WI38 (cell line): Measurements from ENCODE around the gene CFAP46.

Experiments used
- H3K4me3 ChIP-seq: 2 replicates; pipeline ENCODE4 v1.5.1; 2011; ENCODE audit warnings: low read depth, mild to moderate bottlenecking, control low read depth, low read length
- TF ChIP-seq, protein P1 (sequence below): IDR thresholded peaks from 2 replicates; pipeline ENCODE4 v1.5.1; 2012; ENCODE audit warnings: low read depth, mild to moderate bottlenecking, control low read depth, low read length

The CFAP46 gene

DNA sequence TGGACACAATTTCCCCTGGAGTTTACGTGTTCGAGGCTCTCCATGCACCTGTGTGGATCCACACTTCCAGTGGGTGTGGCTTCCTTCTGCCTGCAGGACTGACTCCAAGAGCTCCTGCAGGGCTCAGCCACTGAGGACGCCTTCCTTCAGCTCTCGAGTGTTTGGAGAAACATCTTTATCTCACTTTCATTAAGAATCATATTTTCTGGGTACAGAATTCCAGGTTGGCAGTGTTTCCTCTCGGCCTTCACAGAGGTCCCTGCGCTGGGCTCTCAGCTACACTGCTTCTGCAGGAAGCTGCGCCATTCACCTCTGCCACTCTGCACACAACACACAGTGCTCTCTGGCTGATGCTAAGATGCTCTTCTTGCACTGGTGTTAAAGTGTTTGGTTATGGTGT, 86.5 kb downstream of the CFAP46 start:
- TF ChIP-seq, protein P1, sequence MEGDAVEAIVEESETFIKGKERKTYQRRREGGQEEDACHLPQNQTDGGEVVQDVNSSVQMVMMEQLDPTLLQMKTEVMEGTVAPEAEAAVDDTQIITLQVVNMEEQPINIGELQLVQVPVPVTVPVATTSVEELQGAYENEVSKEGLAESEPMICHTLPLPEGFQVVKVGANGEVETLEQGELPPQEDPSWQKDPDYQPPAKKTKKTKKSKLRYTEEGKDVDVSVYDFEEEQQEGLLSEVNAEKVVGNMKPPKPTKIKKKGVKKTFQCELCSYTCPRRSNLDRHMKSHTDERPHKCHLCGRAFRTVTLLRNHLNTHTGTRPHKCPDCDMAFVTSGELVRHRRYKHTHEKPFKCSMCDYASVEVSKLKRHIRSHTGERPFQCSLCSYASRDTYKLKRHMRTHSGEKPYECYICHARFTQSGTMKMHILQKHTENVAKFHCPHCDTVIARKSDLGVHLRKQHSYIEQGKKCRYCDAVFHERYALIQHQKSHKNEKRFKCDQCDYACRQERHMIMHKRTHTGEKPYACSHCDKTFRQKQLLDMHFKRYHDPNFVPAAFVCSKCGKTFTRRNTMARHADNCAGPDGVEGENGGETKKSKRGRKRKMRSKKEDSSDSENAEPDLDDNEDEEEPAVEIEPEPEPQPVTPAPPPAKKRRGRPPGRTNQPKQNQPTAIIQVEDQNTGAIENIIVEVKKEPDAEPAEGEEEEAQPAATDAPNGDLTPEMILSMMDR: no peak
- H3K4me3 ChIP-seq: no peak overlapping the region

- TF ChIP-seq, protein P1: no peak
- H3K4me3 ChIP-seq: no peak overlapping the region
These were observed 90.9 kb downstream of the CFAP46 start for GRCh38 chr10:132851451-132851850.

GRCh38 chr10:132850896-132851295, 91.5 kb downstream of the CFAP46 start:
- no peak overlapping the region for H3K4me3 ChIP-seq
- TF ChIP-seq, protein P1: no peak

GRCh38 chr10:132850246-132850645, 92.1 kb downstream of the CFAP46 start:
- no peak overlapping the region for H3K4me3 ChIP-seq
- TF ChIP-seq, protein P1: no peak

DNA sequence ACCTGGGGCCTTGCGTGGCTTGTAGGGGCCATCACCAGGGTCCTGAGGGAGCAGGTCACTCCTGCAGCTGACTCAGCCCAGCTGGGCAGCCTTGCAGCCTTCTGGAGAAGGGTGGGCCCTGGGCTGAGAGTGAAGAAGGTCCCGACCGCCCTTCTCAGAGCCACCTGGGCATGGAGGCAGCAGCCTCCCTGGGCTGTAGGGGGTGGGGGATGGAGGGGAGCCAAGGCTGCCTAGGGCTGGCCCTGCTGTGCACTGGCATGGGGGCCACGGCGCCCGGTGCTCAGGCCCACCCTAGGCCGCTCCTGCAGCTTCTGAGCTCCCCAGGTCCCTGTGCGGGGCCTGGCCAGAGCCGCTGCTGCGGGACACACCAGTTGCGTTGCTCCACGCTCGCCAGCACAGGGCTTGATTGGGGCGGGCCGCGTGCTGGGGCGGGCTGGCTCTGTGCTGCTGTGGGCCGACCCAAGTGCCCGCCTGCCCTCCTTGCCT, 92.8 kb downstream of the CFAP46 start:
- TF ChIP-seq, protein P1: no peak
- no peak overlapping the region for H3K4me3 ChIP-seq

GRCh38 chr10:132848951-132849545, 93.3 kb downstream of the CFAP46 start:
- H3K4me3 ChIP-seq: no peak overlapping the region
- TF ChIP-seq, protein P1: no peak

DNA sequence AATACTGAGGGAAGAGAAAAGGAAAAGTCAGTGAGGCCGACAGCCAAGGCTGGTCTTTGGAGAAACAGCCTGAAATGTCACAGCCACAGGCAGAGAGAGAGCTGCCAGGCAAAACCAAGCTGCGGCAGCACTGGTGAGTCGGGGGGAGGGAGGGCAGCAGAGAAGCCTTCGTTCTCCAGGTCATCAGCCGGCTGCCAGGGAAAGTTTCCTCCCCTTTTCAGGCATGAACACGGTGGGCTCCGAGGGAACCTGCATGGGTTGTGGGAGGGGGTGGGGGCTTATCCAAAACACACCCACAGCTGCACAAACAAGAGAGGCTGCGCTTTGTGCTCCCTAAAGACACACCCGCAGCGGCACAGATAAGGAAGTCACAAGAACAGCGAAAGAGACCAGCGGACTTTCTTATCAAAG, 94.1 kb downstream of the CFAP46 start:
- TF ChIP-seq, protein P1: no peak
- H3K4me3 ChIP-seq: no peak overlapping the region
